Esophagus squamous epithelium (tissue), 5 donors: ENCODE data around the gene CCNY. TPM values are rescaled to one million over a fixed set of nuclear protein-coding genes. Genes with fewer than 3 reads are reported as not detected.

Experiments used
- DNase-seq: peaks from one replicate; lab custom pipeline; 2025; lab: John Stamatoyannopoulos, UW
- H3K27ac ChIP-seq, 4 donors: fragments of 200-600 bp; sonication (generic); one replicate each; pipeline ENCODE4 v1.5.1; 2016 to 2019; ENCODE audit warnings: mild to moderate bottlenecking in 1 of 4
- H3K27me3 ChIP-seq, 4 donors: fragments of 200-600 bp; sonication (generic); 1 replicate in 3 of 4; 2 replicates in 1 of 4; pipeline versions ENCODE4 v1.5.1 to v1.6.0; 2017 to 2021; ENCODE audit warnings: antibody characterized with exemption in 1 of 4
- H3K36me3 ChIP-seq, 3 donors: fragments of 200-600 bp; sonication (generic); one replicate each; pipeline ENCODE4 v1.5.1; 2016 to 2019
- H3K4me1 ChIP-seq, 3 donors: fragments of 200-600 bp; sonication (generic); one replicate each; pipeline ENCODE4 v1.5.1; 2017 to 2019
- H3K4me3 ChIP-seq, 4 donors: fragments of 200-600 bp; sonication (generic); 1 replicate in 3 of 4; 2 replicates in 1 of 4; pipeline ENCODE4 v1.5.1; 2016 to 2019; ENCODE audit warnings: mild to moderate bottlenecking in 2 of 4, moderate library complexity in 1 of 4
- H3K9me3 ChIP-seq, 3 donors: fragments of 200-600 bp; sonication (generic); one replicate each; pipeline ENCODE4 v1.5.1; 2016 to 2019
- POLR2A ChIP-seq, 4 donors: fragments of 450-650 bp; IDR thresholded peaks; one replicate each; pipeline ENCODE4 v1.6.1; 2017; ENCODE audit warnings: antibody characterized with exemption in 4 of 4, mild to moderate bottlenecking in 4 of 4, moderate library complexity in 3 of 4
- WGBS, 2 donors: methylation state at CpG; one replicate each; pipeline ENCODE4 v1.1.5; 2018; 5-methylcytosine and 5-hydroxymethylcytosine counted together
- intact Hi-C: fragments of 100-400 bp; cut with DNase I; formaldehyde crosslinking; loops from one replicate; pipeline ENCODE4 v1.15.0; 2022
- total RNA-seq, 4 donors: library from RNA; depleted of rRNA; stranded (reverse); fragments of >200 nt; gene quantifications; one replicate each; pipeline ENCODE4 v1.1.0, GENCODE V29; 2016
- TF ChIP-seq, protein P1 (sequence below), 6 experiments: fragments of 450-650 bp in 4 of 6; fragments of 200-600 bp in 2 of 6; sonication (generic) in 2 of 6; IDR thresholded peaks; one replicate each; pipeline ENCODE4 v1.5.1; 2016 to 2019; ENCODE audit warnings: antibody characterized with exemption in 6 of 6, mild to moderate bottlenecking in 4 of 6, moderate library complexity in 4 of 6
- donor health status: DM: yes; HTN: yes; CAD: no.

CCNY gene
- 10 to 100 TPM; 24.1 to 41.5 (median 30.4) TPM for total RNA-seq

DNA sequence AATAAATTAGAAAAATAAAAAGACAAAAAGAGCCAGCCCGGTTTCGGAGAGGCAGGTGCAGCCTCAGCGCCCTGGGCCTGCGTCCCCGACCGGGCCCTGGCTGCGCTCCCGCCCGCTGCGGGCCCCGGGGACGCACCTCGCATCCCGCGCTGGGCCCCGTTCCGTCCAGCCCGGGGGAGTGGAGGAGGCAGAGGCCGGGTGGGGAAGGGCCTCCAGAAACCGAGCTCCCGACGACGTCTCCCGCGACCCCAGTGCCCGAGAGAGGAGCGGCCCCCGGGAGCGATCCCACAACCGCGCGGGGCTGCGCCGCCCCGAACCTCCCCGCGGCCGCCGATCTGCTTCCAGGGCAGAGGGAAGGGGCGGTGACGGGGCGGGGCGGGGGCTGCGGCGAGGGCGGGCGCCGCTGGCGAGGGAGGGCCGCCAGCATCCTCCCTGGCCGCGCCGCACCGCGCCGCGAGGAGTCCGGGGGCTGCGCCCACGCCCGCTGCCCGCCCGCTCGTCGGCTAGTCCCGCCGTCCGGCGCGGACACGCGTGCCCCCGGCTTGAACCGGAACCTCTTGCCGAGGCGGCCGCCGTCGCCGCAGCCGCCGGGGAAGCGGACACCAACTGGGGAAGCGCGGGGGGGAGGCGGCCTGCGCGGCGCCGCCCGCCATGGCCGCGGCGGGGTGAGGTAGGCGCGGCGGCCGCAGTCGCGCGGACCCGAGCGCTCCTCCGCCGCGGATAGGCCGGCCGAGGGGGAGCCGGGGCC, at the start of gene CCNY:
TSS of gene CCNY (plus strand) at position 426 of the 748 bp plus-strand sequence. CDS start 545 bp downstream, outside the sequence.
- H3K27me3 ChIP-seq = no peaks in the 10 kb centered on the region
- TF ChIP-seq, protein P1, sequence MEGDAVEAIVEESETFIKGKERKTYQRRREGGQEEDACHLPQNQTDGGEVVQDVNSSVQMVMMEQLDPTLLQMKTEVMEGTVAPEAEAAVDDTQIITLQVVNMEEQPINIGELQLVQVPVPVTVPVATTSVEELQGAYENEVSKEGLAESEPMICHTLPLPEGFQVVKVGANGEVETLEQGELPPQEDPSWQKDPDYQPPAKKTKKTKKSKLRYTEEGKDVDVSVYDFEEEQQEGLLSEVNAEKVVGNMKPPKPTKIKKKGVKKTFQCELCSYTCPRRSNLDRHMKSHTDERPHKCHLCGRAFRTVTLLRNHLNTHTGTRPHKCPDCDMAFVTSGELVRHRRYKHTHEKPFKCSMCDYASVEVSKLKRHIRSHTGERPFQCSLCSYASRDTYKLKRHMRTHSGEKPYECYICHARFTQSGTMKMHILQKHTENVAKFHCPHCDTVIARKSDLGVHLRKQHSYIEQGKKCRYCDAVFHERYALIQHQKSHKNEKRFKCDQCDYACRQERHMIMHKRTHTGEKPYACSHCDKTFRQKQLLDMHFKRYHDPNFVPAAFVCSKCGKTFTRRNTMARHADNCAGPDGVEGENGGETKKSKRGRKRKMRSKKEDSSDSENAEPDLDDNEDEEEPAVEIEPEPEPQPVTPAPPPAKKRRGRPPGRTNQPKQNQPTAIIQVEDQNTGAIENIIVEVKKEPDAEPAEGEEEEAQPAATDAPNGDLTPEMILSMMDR (IDR thresholded peaks at IDR 0.05) = no peak
- peak in 2 of 4 donors; percentile 57 to 78 for TF ChIP-seq POLR2A (IDR thresholded peaks at IDR 0.05)
- H3K27ac ChIP-seq = peak within 1 kb of the TSS; percentile 77 to 94 (median 89)
- no peak for DNase-seq
- H3K9me3 ChIP-seq = no peaks in the 10 kb centered on the region
- no peaks in the 10 kb centered on the region for H3K36me3 ChIP-seq
- peak within 1 kb of the TSS; percentile 59 to 94 (median 80) for H3K4me3 ChIP-seq
- peaks cover 13 to 87% (median 44%) of the 10 kb centered on the region in 3 donors for H3K4me1 ChIP-seq
- WGBS, 2 donors = 1 to 2% methylated on average over 8 to 36 of the region's 109 CpGs
- intact Hi-C loops = no loop called here

DNA sequence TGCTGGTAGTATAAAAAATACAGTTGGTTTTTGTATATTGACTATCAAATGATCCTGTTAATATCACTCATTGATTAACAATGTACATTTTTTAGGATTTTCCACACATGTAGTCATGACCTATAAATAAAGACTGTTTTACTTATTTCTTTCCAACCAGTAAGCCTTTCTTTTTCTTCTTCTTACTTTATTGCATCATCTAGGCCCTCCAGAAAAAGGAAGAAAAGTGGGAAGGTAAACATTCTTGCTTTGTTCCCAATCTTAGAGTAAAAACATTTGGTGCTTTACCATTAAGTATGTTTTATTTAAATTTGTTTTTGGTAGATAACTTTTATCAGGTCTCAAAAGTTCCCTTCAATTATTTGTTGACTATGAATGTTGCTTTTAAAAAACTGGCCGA, 47.1 kb upstream of the CCNY start:
- Histone ChIP-seq H3K27me3 (no peaks in the 10 kb centered on the region), H3K27ac (no peak overlapping the region), H3K4me3 (no peak overlapping the region), H3K36me3 (no peaks in the 10 kb centered on the region), H3K4me1 (peaks cover 0 to 4% (median 0%) of the 10 kb centered on the region in 3 donors), H3K9me3 (no peaks in the 10 kb centered on the region)
- DNase-seq = no peak
- intact Hi-C loops = no loop called here
- TF ChIP-seq POLR2A (IDR thresholded peaks at IDR 0.05) = no peak
- TF ChIP-seq, protein P1 (IDR thresholded peaks at IDR 0.05) = no peak
- WGBS, 2 donors = 67 to 78% methylated on average over 1 of the region's 1 CpG

GRCh38 chr10:35294506-35294905, 41.8 kb upstream of the CCNY start:
- intact Hi-C loops = no loop called here
- H3K4me1 ChIP-seq = peaks cover 0 to 4% (median 0%) of the 10 kb centered on the region in 3 donors
- H3K4me3 ChIP-seq = no peak overlapping the region
- H3K27me3 ChIP-seq = peaks cover 0 to 14% (median 0%) of the 10 kb centered on the region in 4 donors
- 75 to 88% methylated on average over 1 of the region's 1 CpG for WGBS, 2 donors
- TF ChIP-seq, protein P1 (IDR thresholded peaks at IDR 0.05) = no peak
- no peak for TF ChIP-seq POLR2A (IDR thresholded peaks at IDR 0.05)
- no peaks in the 10 kb centered on the region for H3K36me3 ChIP-seq
- no peak for DNase-seq
- no peaks in the 10 kb centered on the region for H3K9me3 ChIP-seq
- H3K27ac ChIP-seq = no peak overlapping the region

GRCh38 chr10:35299016-35299415, 37.3 kb upstream of the CCNY start:
- 62 to 72% methylated on average over 3 of the region's 3 CpGs for WGBS, 2 donors
- H3K27me3 ChIP-seq = peaks cover 0 to 48% (median 0%) of the 10 kb centered on the region in 4 donors
- H3K36me3 ChIP-seq = no peaks in the 10 kb centered on the region
- DNase-seq = no peak
- intact Hi-C loops = no loop called here
- peaks cover 0 to 5% (median 0%) of the 10 kb centered on the region in 3 donors for H3K4me1 ChIP-seq
- no peaks in the 10 kb centered on the region for H3K9me3 ChIP-seq
- no peak overlapping the region for H3K4me3 ChIP-seq
- no peak overlapping the region for H3K27ac ChIP-seq
- TF ChIP-seq, protein P1 (IDR thresholded peaks at IDR 0.05) = no peak
- TF ChIP-seq POLR2A (IDR thresholded peaks at IDR 0.05) = no peak

DNA sequence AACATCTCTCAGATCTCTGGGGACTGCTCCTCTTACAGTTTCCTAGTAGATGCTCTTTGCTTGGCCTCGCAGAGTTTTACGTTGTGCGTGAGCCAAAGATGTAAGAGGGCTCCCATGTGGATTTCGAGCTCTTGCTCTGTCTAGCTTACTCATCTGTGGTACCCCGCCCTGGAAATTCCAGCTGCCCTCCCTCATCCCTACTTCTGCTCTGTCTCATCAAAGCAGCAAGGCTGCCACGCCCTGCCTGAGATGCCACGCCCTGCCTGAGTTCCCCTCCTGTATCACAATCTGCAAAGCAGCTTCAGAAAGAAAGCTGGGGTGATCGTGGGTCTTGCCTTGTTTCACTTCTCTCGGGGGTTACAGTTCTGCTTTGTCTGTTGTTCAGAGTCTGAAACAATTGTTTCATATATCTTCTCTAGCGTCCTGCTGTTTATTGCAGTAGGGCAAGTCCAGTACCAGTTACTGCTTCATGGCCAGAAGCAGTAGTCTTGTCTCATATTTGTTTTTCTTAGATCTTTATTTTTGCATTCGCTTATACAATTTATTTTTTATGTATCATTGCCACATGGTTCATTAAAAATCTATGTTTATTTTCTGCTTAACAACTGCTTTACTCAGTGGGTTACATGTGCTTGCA, 36.1 kb upstream of the CCNY start:
- peaks cover 0 to 57% (median 0%) of the 10 kb centered on the region in 4 donors for H3K27me3 ChIP-seq
- peaks cover 0 to 5% (median 0%) of the 10 kb centered on the region in 3 donors for H3K4me1 ChIP-seq
- TF ChIP-seq, protein P1 (IDR thresholded peaks at IDR 0.05) = no peak
- TF ChIP-seq POLR2A (IDR thresholded peaks at IDR 0.05) = no peak
- no peak overlapping the region for H3K4me3 ChIP-seq
- no peaks in the 10 kb centered on the region for H3K9me3 ChIP-seq
- no peaks in the 10 kb centered on the region for H3K36me3 ChIP-seq
- H3K27ac ChIP-seq = no peak overlapping the region
- WGBS, 2 donors = 16 to 23% methylated on average over 9 to 10 of the region's 11 CpGs
- DNase-seq = no peak
- intact Hi-C loops = no loop called here
